OCI-LY3 (cell line): Measurements from ENCODE around the gene TNS1.

Source experiments
- H2AFZ ChIP-seq: fragments of 200-600, 300-600 bp; shearing (Covaris generic); 2 replicates; pipeline ENCODE4 v1.6.0; 2014; ENCODE audit warnings: antibody characterized with exemption, low read depth, low read length
- H3K27ac ChIP-seq: fragments of 200-600, 300-600 bp; sonication (generic); 2 replicates; pipeline ENCODE4 v1.5.1; 2014; ENCODE audit warnings: mild to moderate bottlenecking, low read length, moderate library complexity, mixed read lengths
- H3K27me3 ChIP-seq: fragments of 200-600, 300-600 bp; sonication (generic); 2 replicates; pipeline ENCODE4 v1.6.1; 2014; ENCODE audit warnings: low read depth, low read length, mixed read lengths
- H3K36me3 ChIP-seq: fragments of 200-600, 300-600 bp; sonication (generic); replicated peaks from 2 replicates; pipeline ENCODE3; 2014; ENCODE audit warnings: low read depth, low read length, mixed read lengths
- H3K4me1 ChIP-seq: fragments of 300-600, 200-600 bp; sonication (generic); 2 replicates; pipeline ENCODE4 v1.6.1; 2014; ENCODE audit warnings: low read length, mixed read lengths
- H3K4me2 ChIP-seq: fragments of 200-600, 300-600 bp; sonication (generic); 2 replicates; pipeline ENCODE4 v1.6.1; 2014; ENCODE audit warnings: low read length, mixed read lengths
- H3K4me3 ChIP-seq: fragments of 300-600, 200-600 bp; sonication (generic); 2 replicates; pipeline ENCODE4 v1.5.1; 2014; ENCODE audit warnings: antibody characterized with exemption, mild to moderate bottlenecking, low read length, moderate library complexity
- H3K79me2 ChIP-seq: fragments of 300-600, 200-600 bp; shearing (Covaris generic); 2 replicates; pipeline ENCODE4 v1.6.1; 2014; ENCODE audit warnings: mild to moderate bottlenecking, low read length, mixed read lengths
- H3K9ac ChIP-seq: fragments of 300-600, 200-600 bp; shearing (Covaris generic); 2 replicates; pipeline ENCODE4 v1.6.0; 2014; ENCODE audit warnings: mild to moderate bottlenecking, low read length, moderate library complexity
- H3K9me3 ChIP-seq: fragments of 200-600, 300-600 bp; shearing (Covaris generic); 2 replicates; pipeline ENCODE4 v1.6.1; 2014; ENCODE audit warnings: low read length, mixed read lengths; ENCODE audit not compliant: insufficient read depth
- H4K20me1 ChIP-seq: fragments of 200-600, 300-600 bp; sonication (generic); 2 replicates; pipeline ENCODE4 v1.6.1; 2016; ENCODE audit warnings: low read length, mixed read lengths; ENCODE audit not compliant: insufficient read depth
- EZH2phosphoT487 ChIP-seq: fragments of 200-600 bp; shearing (Covaris generic); IDR thresholded peaks from 2 replicates; pipeline ENCODE4 v1.6.1; 2018; ENCODE audit warnings: antibody characterized with exemption, mixed run types, low read depth
- TF ChIP-seq, protein P1 (sequence below): fragments of 200-600, 300-600 bp; sonication (generic); IDR thresholded peaks from 2 replicates; pipeline ENCODE4 v1.5.1; 2014; ENCODE audit warnings: antibody characterized with exemption, low read length, low read depth

The TNS1 gene

DNA sequence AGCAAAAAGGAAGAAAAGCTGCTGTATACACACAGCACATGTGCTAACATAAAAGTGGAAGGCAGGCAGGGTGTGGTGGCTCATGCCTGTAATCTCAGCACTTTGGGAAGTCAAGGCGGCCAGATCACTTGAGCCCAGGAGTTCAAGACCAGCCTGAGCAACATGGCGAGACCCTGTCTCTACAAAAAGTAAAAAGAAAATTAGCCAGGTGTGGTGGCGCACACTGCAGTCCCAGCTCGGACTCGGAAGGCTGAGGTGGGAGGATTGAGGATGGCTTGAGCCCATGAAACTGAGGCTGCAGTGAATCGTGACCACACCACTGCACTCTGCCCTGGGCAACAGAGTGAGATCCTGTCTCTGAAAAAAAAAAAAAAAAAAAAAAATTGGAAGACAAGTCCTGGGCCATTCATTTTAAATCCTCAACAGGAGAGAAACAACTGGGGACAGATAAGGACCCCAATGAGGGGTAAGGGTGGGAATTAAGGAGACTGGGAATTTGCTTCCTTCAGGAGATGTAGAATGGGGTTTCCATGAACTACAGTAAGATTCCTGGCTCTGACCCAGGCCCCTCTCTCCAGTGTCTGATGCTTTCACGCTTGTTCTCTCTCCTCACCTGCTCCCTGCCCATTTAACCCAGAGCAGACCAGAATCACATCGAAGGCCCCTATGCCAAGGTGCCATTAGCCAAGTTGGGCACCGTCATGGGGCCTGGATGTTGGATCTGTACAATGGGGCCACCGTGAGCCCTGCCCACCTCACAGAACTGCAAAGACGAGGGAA is 29.6 kb downstream of the TNS1 start:
- Histone ChIP-seq H3K79me2 (no peaks in the 10 kb centered on the region), H4K20me1 (no peaks in the 10 kb centered on the region), H3K27me3 (peaks cover 4% of the 10 kb centered on the region; the same call in 1 of the 2 replicates), H3K9me3 (no peaks in the 10 kb centered on the region), H2AFZ (no peak overlapping the region), H3K9ac (no peak overlapping the region), H3K4me3 (no peak overlapping the region), H3K36me3 (no peaks in the 10 kb centered on the region), H3K27ac (no peak overlapping the region), H3K4me1 (no peaks in the 10 kb centered on the region), H3K4me2 (no peak overlapping the region)
- TF ChIP-seq EZH2phosphoT487 = no peak
- TF ChIP-seq, protein P1, sequence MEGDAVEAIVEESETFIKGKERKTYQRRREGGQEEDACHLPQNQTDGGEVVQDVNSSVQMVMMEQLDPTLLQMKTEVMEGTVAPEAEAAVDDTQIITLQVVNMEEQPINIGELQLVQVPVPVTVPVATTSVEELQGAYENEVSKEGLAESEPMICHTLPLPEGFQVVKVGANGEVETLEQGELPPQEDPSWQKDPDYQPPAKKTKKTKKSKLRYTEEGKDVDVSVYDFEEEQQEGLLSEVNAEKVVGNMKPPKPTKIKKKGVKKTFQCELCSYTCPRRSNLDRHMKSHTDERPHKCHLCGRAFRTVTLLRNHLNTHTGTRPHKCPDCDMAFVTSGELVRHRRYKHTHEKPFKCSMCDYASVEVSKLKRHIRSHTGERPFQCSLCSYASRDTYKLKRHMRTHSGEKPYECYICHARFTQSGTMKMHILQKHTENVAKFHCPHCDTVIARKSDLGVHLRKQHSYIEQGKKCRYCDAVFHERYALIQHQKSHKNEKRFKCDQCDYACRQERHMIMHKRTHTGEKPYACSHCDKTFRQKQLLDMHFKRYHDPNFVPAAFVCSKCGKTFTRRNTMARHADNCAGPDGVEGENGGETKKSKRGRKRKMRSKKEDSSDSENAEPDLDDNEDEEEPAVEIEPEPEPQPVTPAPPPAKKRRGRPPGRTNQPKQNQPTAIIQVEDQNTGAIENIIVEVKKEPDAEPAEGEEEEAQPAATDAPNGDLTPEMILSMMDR = no peak

DNA sequence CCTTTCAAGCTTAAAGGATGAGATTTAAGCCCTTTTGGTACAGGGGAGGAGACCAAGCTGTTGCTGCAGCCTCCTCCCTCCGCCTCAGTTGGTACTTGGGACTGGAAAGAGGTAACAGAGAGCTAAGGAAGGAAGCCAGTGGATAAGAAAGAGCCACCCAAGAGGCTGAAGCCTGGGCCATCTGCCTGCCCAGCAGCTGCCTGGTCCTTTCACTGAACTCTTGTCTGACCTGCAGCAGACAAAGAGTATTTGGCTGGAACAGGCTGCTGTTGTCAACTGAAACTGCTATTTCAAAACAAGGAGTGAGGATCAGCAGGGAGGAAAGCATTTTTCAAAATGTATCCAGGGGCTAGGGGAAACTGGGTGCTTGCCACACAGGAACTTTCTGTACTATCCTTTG is 30.3 kb downstream of the TNS1 start:
- Histone ChIP-seq H3K9me3 (no peaks in the 10 kb centered on the region), H3K36me3 (no peaks in the 10 kb centered on the region), H3K4me3 (no peak overlapping the region), H3K4me1 (no peaks in the 10 kb centered on the region), H3K27me3 (peaks cover 11% of the 10 kb centered on the region; the same call in 1 of the 2 replicates), H3K9ac (no peak overlapping the region), H3K27ac (no peak overlapping the region), H3K4me2 (no peak overlapping the region), H3K79me2 (no peaks in the 10 kb centered on the region), H2AFZ (no peak overlapping the region), H4K20me1 (no peaks in the 10 kb centered on the region)
- no peak for TF ChIP-seq EZH2phosphoT487
- TF ChIP-seq, protein P1 = no peak

DNA sequence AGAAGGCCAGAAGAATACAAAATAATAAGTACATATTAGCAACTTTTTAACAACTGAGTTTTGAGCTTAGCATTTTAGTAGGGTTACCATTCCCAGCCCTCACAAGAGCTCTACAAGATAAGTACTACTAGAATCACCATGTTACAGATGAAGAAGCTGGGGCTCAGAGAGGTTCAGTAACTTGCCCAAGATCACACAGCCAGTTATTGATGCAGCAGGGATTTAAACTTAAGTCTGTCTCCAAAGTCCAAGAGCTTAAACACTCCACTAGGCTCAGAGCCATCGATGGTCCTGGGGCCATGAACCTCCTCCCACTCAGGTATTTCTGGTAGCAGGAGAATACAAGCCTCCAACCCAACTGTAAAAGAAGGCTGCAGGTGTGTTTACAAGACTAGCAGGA is 30.8 kb downstream of the TNS1 start:
- Histone ChIP-seq H4K20me1 (no peaks in the 10 kb centered on the region), H3K79me2 (no peaks in the 10 kb centered on the region), H3K4me3 (no peak overlapping the region), H3K4me1 (no peaks in the 10 kb centered on the region), H3K36me3 (no peaks in the 10 kb centered on the region), H3K9me3 (no peaks in the 10 kb centered on the region), H3K4me2 (no peak overlapping the region), H3K27ac (no peak overlapping the region), H2AFZ (no peak overlapping the region), H3K27me3 (peaks cover 11% of the 10 kb centered on the region; the same call in 1 of the 2 replicates), H3K9ac (no peak overlapping the region)
- TF ChIP-seq, protein P1 = no peak
- TF ChIP-seq EZH2phosphoT487 = no peak

DNA sequence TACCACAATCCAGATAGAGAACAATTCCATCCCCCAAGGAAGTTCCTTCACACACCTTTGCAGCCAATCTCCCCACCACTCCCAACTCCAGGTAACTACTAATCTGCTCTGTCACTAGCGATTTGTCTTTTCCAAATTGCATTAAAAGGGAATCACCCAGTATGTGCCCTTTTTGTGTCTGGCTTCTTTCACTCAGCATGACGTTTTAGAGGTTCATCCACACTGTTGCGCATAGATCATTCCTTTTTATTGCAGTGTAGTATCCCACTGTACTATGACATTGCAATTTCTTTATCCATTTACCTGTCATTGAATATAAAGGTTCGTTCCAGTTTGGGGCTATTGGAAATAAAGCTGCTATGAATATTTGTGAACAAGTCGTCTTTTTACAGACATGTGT is 31.6 kb downstream of the TNS1 start:
- H3K9ac ChIP-seq = no peak overlapping the region
- H3K27ac ChIP-seq = no peak overlapping the region
- H3K36me3 ChIP-seq = no peaks in the 10 kb centered on the region
- no peaks in the 10 kb centered on the region for H3K4me1 ChIP-seq
- H3K27me3 ChIP-seq = peaks cover 11% of the 10 kb centered on the region; the same call in 1 of the 2 replicates
- H3K4me3 ChIP-seq = no peak overlapping the region
- no peak overlapping the region for H2AFZ ChIP-seq
- no peaks in the 10 kb centered on the region for H3K9me3 ChIP-seq
- TF ChIP-seq, protein P1 = no peak
- no peak for TF ChIP-seq EZH2phosphoT487
- no peak overlapping the region for H3K4me2 ChIP-seq
- no peaks in the 10 kb centered on the region for H4K20me1 ChIP-seq
- H3K79me2 ChIP-seq = no peaks in the 10 kb centered on the region
